GM18951 (cell line): Measurements from ENCODE around the gene GABARAP.
A peak's percentile ranks its signal among the peaks of the same experiment; 100 is the strongest.

Experiments
- POLR2A ChIP-seq: IDR thresholded peaks from 4 replicates; pipeline ENCODE4 v1.6.1; 2011; ENCODE audit warnings: mild to moderate bottlenecking; ENCODE audit not compliant: insufficient read length, insufficient read depth; ENCODE audit errors: extremely low read depth
- in situ Hi-C: fragments of 300-500 bp; cut with MboI; formaldehyde crosslinking; loops from one replicate; pipeline ENCODE4 v1.12.0; 2022; ENCODE audit warnings: low sequenced_read_pairs, mixed read lengths, inconsistent platforms; ENCODE audit not compliant: unreplicated experiment

The GABARAP gene

GRCh38 chr17:7241090-7241733 is 1.0 kb downstream of the GABARAP start:
- in situ Hi-C loops = no loop called here
- TF ChIP-seq POLR2A = no peak

- in situ Hi-C loops = no loop called here
- no peak for TF ChIP-seq POLR2A
These were observed 1.9 kb downstream of the GABARAP start for GRCh38 chr17:7240375-7240774.

DNA sequence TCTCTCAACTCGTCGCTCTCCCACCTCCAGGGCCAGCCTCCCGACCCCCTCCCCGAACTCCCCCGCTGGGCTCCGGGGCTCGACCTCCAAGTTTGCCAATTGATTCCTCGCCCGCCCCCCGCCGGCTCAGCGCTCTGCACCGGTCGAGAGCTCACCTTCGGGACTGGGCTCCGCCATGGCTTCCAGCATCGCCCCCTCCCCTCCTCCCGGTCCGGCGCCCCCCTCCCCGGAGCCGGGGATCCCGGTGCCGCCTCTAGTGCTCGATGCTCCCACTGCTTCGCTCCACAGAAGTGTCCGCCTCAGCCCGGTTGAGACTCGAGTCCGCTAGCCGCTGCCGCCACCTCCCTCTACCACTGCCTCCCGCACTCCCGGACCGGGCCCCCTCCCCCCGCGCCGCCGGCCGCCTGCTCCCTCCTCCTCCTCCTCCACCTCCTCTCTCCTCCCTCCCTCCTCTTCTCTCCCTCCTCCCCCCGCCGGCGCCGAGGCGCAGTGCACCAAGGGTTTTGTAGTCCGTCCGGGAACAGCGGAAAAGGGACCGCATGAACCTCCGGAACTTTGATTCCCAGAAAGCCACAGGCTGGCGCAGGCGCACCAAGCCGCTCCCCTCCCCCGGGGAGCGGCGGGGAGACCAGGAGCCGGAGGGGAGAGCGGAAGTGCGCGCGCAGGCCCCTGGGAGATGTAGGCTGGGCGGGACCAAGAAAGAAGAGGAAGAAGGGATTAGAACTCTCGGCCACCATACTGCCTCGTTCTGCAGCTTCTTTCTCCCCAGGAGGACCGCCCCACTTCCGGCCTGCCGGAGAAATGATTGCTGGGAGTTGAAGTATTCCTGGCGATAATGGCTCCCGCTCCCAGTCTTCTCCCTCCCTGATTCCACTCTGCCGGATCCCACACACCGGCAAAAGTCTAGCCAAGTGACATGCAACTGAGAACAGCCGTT is 2.9 kb downstream of the GABARAP start, which contains the start of gene PHF23:
PHF23 (minus strand) TSS at position 367 of the 937 bp plus-strand sequence; CDS start at position 189, 178 bp downstream.
- TF ChIP-seq POLR2A = peak; percentile 42
- in situ Hi-C loops = no loop called here

- TF ChIP-seq POLR2A = peak; percentile 17
- in situ Hi-C loops = no loop called here
These were observed 3.7 kb downstream of the GABARAP start for GRCh38 chr17:7238420-7239090.

DNA sequence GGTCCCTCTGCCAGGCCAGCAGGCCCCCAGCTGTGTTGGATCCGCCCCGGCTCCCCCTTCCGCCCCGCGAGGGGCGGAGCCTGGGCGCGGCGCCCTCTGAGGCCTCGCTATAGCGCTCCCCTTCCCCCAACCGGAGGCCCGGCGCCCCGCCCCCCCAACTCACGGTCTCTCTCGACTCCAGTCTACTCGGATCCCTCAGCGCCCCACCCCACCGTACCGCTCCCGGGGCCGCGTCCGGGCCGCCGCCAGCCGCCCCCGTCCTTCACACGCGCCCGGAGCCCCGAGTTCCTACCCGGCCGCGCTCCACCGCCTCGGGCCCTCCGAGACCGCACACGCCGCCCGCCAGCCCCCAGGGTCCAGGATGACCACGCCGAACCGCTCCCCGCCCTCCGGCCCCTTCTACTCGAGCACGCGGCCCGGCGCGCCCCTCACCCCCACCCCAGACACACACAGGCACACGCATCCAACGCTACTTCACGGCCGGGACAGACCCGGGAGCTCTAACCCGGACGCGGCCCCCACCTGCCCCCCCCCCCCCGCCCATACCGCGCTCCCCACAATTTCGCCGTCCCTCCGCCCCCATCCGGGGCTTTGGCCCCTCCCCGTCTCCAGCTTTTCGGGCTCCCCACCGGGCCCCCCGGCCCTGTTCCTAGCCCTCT is 4.4 kb downstream of the GABARAP start:
- in situ Hi-C loops = no loop called here
- peak; percentile 49 for TF ChIP-seq POLR2A

DNA sequence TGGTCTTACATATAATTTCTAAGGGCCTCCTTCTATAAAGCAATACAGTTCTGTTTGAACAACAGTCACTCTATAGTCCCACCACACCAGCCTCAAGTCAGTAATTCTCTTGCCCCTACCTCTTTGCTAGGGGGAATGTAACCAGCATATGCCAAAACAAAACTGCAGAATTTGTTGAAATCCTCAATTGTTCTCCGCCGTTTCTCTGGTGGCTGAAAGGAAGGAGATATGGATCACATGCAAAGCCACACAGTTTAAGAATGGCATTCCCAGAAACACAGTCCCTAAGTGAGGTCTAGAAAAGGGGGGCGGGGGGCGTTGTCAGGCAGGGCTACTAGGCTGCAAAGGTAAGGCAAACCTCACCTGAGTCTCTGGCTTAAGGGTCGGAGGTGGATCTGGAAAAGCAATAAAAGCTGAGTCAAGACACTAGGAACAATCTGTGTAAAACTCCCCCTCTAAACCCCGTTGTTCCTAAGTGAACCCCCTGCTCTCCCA is 4.9 kb downstream of the GABARAP start:
- TF ChIP-seq POLR2A = no peak
- in situ Hi-C loops = no loop called here

DNA sequence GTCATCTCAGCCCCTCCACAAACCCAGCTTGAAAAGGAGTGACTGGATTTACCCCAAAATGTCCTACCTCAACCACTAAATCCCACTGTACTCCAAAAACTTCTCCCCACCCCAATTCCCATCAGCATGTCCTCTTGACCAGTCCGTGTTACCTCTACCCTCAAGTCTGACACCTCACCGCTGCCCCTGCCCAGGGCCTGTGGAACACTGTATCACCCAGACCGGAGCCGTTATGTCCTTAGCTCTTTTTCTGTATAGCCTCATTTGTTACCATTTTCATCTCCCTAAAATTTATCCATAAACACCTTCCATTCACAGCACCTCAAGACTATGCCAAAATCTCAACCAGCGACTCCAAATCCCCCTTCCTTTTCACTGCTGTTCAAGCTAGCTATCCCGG is 5.4 kb downstream of the GABARAP start:
- no peak for TF ChIP-seq POLR2A
- in situ Hi-C loops = no loop called here

- in situ Hi-C loops = no loop called here
- TF ChIP-seq POLR2A = peak; percentile 21
These were observed 6.3 kb downstream of the GABARAP start for GRCh38 chr17:7235693-7236665.

GRCh38 chr17:7234083-7234951 is 7.9 kb downstream of the GABARAP start, which contains the start of gene DVL2:
Gene DVL2, minus strand, starts transcription at chr17:7234517. Its CDS starts 255 bp downstream, at chr17:7234262.
- peak; percentile 78 for TF ChIP-seq POLR2A
- in situ Hi-C loops = no loop called here

- in situ Hi-C loops = no loop called here
- no peak for TF ChIP-seq POLR2A
These were observed 8.6 kb downstream of the GABARAP start for GRCh38 chr17:7233701-7234082.

DNA sequence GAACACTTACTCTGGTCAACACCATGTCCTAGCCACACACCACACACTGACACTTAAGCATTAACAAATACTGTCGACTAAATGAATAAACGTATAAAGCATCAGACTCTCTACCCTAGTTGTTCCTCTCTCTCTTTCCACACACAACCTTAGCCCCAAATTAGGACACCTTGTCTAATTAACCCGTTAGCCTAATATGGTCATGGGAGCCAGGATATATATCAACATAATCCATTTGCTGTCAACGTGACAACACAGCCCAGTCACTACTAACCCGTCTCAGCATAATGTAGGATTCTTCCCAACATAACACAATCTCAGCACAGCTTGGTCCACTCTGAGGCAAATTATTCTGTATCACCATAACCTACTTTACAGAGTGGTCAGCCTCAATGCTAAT is 10.1 kb downstream of the GABARAP start:
- in situ Hi-C loops = no loop called here
- no peak for TF ChIP-seq POLR2A
